OCI-LY3 (cell line): ENCODE results near the gene BBS1.

Source experiments
- EZH2phosphoT487 ChIP-seq: fragments of 200-600 bp; shearing (Covaris generic); IDR thresholded peaks from 2 replicates; pipeline ENCODE4 v1.6.1; 2018; ENCODE audit warnings: antibody characterized with exemption, mixed run types, low read depth
- TF ChIP-seq, protein P1 (sequence below): fragments of 200-600, 300-600 bp; sonication (generic); IDR thresholded peaks from 2 replicates; pipeline ENCODE4 v1.5.1; 2014; ENCODE audit warnings: antibody characterized with exemption, low read length, low read depth

DNA sequence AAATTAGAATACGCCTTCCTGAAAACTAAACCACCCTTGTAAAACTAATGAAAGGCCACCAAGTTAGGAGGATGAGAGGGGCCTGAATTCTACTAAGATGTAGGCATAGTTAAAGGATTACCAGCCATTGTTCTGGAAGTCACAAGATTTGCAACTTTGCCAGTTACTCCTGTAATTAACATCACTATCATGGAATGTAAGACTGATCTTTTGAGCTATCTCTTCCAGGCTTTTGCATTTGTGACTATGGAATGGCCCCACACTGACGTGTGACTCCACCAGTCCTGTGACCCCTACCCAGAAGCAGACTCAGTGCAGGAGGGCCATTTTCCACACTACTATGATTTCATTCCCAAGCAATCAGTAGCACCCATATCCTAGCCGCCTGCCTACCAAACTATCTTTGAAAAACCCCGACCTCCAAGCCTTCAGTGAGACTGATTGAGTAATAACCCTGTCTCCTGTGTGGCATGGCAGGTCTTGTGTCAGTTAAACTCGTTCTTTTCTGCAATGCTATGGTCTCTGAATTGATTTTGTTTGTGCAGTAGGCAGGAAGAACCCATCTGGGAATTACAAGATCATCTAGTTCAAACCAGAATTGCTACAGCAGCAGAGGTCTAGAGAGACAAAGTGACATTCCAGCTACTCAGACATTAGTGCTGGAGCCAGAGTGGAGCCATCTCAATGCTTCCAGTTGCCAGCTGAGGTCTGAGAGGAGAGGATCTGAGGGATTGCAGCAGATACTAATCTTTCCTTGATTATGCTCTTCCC, 59.8 kb downstream of the BBS1 start:
- TF ChIP-seq, protein P1, sequence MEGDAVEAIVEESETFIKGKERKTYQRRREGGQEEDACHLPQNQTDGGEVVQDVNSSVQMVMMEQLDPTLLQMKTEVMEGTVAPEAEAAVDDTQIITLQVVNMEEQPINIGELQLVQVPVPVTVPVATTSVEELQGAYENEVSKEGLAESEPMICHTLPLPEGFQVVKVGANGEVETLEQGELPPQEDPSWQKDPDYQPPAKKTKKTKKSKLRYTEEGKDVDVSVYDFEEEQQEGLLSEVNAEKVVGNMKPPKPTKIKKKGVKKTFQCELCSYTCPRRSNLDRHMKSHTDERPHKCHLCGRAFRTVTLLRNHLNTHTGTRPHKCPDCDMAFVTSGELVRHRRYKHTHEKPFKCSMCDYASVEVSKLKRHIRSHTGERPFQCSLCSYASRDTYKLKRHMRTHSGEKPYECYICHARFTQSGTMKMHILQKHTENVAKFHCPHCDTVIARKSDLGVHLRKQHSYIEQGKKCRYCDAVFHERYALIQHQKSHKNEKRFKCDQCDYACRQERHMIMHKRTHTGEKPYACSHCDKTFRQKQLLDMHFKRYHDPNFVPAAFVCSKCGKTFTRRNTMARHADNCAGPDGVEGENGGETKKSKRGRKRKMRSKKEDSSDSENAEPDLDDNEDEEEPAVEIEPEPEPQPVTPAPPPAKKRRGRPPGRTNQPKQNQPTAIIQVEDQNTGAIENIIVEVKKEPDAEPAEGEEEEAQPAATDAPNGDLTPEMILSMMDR, result no peak
- no peak for TF ChIP-seq EZH2phosphoT487
